SW 1271 (cell line): ENCODE data around the gene SLC1A5.
"Not testable (repeated sequence)": the region's sequence is repeated elsewhere in the genome, so short reads cannot be mapped to it uniquely, and the experiment has no call there.

Experiments
- DNase-seq, 2 experiments: peaks; one replicate each; lab custom pipeline; 2025; lab: John Stamatoyannopoulos, UW

The SLC1A5 gene

GRCh38 chr19:46768746-46769145 lies 19.6 kb downstream of the SLC1A5 start:
- not testable (repeated sequence) for DNase-seq

GRCh38 chr19:46766569-46767317 lies 21.7 kb downstream of the SLC1A5 start:
- peak in 1 of 2 experiments; percentile 34 for DNase-seq

GRCh38 chr19:46764817-46765291 lies 23.5 kb downstream of the SLC1A5 start:
- no peak for DNase-seq

GRCh38 chr19:46762245-46762890 lies 26.0 kb downstream of the SLC1A5 start:
- DNase-seq: no peak

- no peak for DNase-seq
Observed at GRCh38 chr19:46761418-46761831, 27.0 kb downstream of the SLC1A5 start.

GRCh38 chr19:46760897-46761296 lies 27.5 kb downstream of the SLC1A5 start:
- DNase-seq: not testable (repeated sequence)

GRCh38 chr19:46760363-46760762 lies 28.0 kb downstream of the SLC1A5 start:
- DNase-seq: no peak

- DNase-seq: no peak
Observed at GRCh38 chr19:46759817-46760333, 28.5 kb downstream of the SLC1A5 start.

- no peak for DNase-seq
Observed at GRCh38 chr19:46759206-46759605, 29.2 kb downstream of the SLC1A5 start.

- DNase-seq: no peak
Observed at GRCh38 chr19:46756544-46756888, 31.9 kb downstream of the SLC1A5 start.

GRCh38 chr19:46755853-46756543 lies 32.4 kb downstream of the SLC1A5 start:
- DNase-seq: no peak

GRCh38 chr19:46755077-46755852 lies 33.1 kb downstream of the SLC1A5 start:
- no peak for DNase-seq

- peak in 1 of 2 experiments; percentile 19 for DNase-seq
Observed at GRCh38 chr19:46753420-46754155, 34.8 kb downstream of the SLC1A5 start.

GRCh38 chr19:46748325-46749109 lies 39.9 kb downstream of the SLC1A5 start:
- DNase-seq: peak in 1 of 2 experiments; percentile 34

- DNase-seq: peak in 1 of 2 experiments; percentile 17
Observed at GRCh38 chr19:46746281-46747057, 41.9 kb downstream of the SLC1A5 start, which contains the start of gene STRN4. Gene STRN4, minus strand, starts transcription at chr19:46746450. Its CDS starts 20 bp downstream, at chr19:46746430.

GRCh38 chr19:46745521-46746280 lies 42.7 kb downstream of the SLC1A5 start, which contains the start of gene FKRP:
Gene FKRP, plus strand, starts transcription at chr19:46746057. Its CDS starts 9,394 bp downstream, at chr19:46755451.
- DNase-seq: no peak

GRCh38 chr19:46745030-46745429 lies 43.4 kb downstream of the SLC1A5 start:
- DNase-seq: no peak

- DNase-seq: no peak
Observed at GRCh38 chr19:46744005-46744691, 44.2 kb downstream of the SLC1A5 start.
